Measurements from ENCODE around the gene PRICKLE4.

- no peak for TF ChIP-seq CTCF (conservative IDR thresholded peaks at IDR 0.05; ENCODE audit: low read length)
- TF ChIP-seq EZH2phosphoT487 (IDR thresholded peaks at IDR 0.05; ENCODE audit: borderline replicate concordance), result no peak
These were observed 33.1 kb upstream of the PRICKLE4 start, which contains the start of gene PGC for GRCh38 chr6:41747256-41748101.
